HFFc6 (cell line): ENCODE results near the gene PBX3. TPM values are rescaled to one million over a fixed set of nuclear protein-coding genes. Genes with fewer than 3 reads are reported as not detected.

Source experiments
- DNase-seq: peaks from one replicate; pipeline ENCODE4 v3.0.0-alpha.2; 2018
- H3K27ac Mint-ChIP-seq: 2 replicates; pipeline ENCODE4 v1.8.0; 2020; ENCODE audit warnings: mild to moderate bottlenecking, mixed read lengths
- H3K27me3 Mint-ChIP-seq: 2 replicates; pipeline ENCODE4 v1.8.0; 2021; ENCODE audit warnings: mild to moderate bottlenecking, moderate library complexity, mixed read lengths; ENCODE audit not compliant: insufficient read depth
- H3K36me3 Mint-ChIP-seq: 2 replicates; pipeline ENCODE4 v1.8.0; 2021; ENCODE audit warnings: low read depth, mixed read lengths
- H3K4me1 Mint-ChIP-seq: 2 replicates; pipeline ENCODE4 v1.8.0; 2020; ENCODE audit warnings: low read depth, mixed read lengths
- H3K4me3 Mint-ChIP-seq: 2 replicates; pipeline ENCODE4 v1.8.0; 2020; ENCODE audit warnings: mild to moderate bottlenecking, moderate library complexity, mixed read lengths
- H3K9me3 Mint-ChIP-seq: 2 replicates; pipeline ENCODE4 v1.8.0; 2020; ENCODE audit warnings: mild to moderate bottlenecking, mixed read lengths
- CTCF ChIP-seq: fragments of 200-600 bp; sonication (generic); IDR thresholded peaks from 2 replicates; pipeline ENCODE4 v1.5.0; 2021; ENCODE audit warnings: antibody characterized with exemption, mild to moderate bottlenecking
- total RNA-seq, 6 experiments: library from RNA; stranded (reverse); fragmentation: NEBNext Ultra II Directional; extraction: Animal tissue kit (Norgen Biotek cat#: 25700); gene quantifications; 2 replicates in 1 of 6; 3 replicates in 5 of 6; pipeline ENCODE4 v1.2.3, GENCODE V29; 2021

Gene PBX3
- total RNA-seq, 6 experiments from 2014 or later = 32.2 to 44.3 (median 40.3) TPM

GRCh38 chr9:126015424-126015823 is 268.3 kb downstream of the PBX3 start:
- Mint-ChIP-seq H3K27me3 (peaks cover 15% of the 10 kb centered on the region), H3K9me3 (peaks cover 3% of the 10 kb centered on the region), H3K27ac (no peak overlapping the region), H3K4me3 (no peak overlapping the region), H3K4me1 (no peaks in the 10 kb centered on the region), H3K36me3 (no peaks in the 10 kb centered on the region)
- no peak for DNase-seq
- no peak for TF ChIP-seq CTCF

- DNase-seq = no peak
Observed at GRCh38 chr9:126016579-126017290, 269.6 kb downstream of the PBX3 start.

More at GRCh38 chr9:126016579-126017290, 269.6 kb downstream of the PBX3 start:
- no peaks in the 10 kb centered on the region for H3K36me3 Mint-ChIP-seq
- H3K9me3 Mint-ChIP-seq = no peaks in the 10 kb centered on the region
- no peak overlapping the region for H3K27ac Mint-ChIP-seq
- no peak overlapping the region for H3K4me3 Mint-ChIP-seq
- no peak for TF ChIP-seq CTCF
- no peaks in the 10 kb centered on the region for H3K4me1 Mint-ChIP-seq
- peaks cover 23% of the 10 kb centered on the region for H3K27me3 Mint-ChIP-seq

Other genes starting within 250 kb of the PBX3 start
- gene MAPKAP1, start 40.2 kb upstream of the PBX3 start, total RNA-seq = 100 to 1,000 TPM; 115 to 167 (median 130) TPM